Measurements from ENCODE around the gene BST1.

The BST1 gene

DNA sequence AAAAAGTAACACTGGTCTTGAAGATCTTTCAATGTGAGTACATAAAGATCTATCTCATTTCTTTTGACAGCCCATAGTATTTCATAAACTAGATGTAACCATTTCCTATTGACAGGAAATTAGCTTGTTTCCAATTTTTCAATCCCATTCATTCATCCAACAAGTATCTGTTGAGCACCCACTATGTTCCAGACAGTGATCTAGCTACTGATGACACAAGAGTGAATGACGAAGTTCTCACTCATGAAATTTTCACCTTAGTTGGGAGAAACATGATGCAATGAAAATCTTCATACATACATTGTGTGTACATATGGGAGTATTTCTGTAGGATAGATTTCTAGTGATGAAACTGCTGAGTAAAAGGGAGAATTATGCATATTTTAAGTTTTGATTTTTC, 76.9 kb downstream of the BST1 start:
- DNase-seq (ENCODE audit: low read depth) = no peak

DNA sequence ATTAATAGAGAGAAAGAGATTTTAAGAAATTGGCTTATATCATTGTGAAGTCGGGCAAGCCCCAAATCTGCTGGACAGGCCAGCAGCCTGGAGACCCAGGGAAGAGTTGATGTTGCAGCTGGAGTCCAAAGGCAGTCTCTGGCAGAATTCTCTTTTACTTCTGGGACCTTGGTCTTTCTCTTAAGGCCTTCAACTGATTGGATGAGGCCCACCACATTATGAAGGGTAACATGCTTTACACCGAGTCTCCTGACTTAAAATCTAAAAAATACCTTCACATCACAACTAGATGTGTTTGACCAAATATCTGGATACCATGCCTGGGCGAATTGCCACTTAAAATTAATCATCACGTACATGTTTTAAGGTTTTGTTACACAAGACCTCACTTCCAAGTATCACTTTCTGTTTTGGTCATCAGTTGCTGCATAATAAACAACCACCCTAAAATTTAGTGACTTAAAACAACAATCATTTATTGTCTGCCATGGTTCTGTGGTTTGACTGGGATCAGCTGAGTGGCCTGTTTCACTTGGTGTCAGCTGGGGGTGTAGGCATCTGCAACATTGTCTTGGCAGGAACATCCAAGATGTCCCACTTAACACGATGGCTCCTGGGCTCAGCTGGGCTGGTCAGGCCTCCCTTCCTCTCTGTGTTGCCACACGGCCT, 78.7 kb downstream of the BST1 start:
- DNase-seq (ENCODE audit: low read depth) = no peak

Data from stimulated activated CD4-positive, alpha-beta T cell treated with anti-CD3 and anti-CD28 coated beads, Interleukin-2, amount 100 ng/mL, for 4 hours (primary cell).